ENCODE results near the gene SUCLG2. TPM values are rescaled to one million over a fixed set of nuclear protein-coding genes. Genes with fewer than 3 reads are reported as not detected.

The SUCLG2 gene
- total and polyA plus RNA-seq, 2 of the 4 experiments (the other 2 are of a cell fraction): 26.8 to 34.6 TPM

DNA sequence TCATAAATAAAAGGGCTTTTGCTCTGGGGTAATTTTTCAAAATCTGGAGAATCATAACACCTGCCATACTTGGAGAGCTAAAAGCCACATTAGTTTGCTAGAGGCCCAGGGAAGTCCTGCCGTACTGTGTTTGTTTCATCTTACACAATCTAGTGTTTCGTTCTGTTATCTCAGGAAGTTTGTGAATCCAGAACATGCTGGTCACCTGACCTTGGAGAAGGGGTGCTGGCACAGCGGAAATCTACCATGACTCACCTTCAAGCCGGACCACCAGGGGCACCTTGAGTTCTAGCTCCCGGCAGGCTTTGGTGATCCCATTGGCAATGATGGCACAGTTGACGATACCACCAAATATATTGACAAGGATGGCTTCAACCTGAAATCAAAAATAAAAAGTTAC is 253.9 kb downstream of the SUCLG2 start:
- H3K14ac ChIP-seq (replicated peaks; ENCODE audit: low read depth, low read length): no peak overlapping the region
- no peak overlapping the region for H3K18ac ChIP-seq (ENCODE audit: low read depth, low read length)
- H3K27me3 ChIP-seq (ENCODE audit: control insufficient read depth, insufficient read depth, low read length): no peaks in the 10 kb centered on the region
- H2AK9ac ChIP-seq (replicated peaks; ENCODE audit: low read depth, low read length, poor library complexity): no peak overlapping the region
- intact Hi-C loops (cut with micrococcal nuclease): no loop called here
- H2BK5ac ChIP-seq (ENCODE audit: low read depth, low read length, poor library complexity, severe bottlenecking): no peak overlapping the region
- no peak overlapping the region for H2BK15ac ChIP-seq (ENCODE audit: low read depth, low read length)
- H2BK20ac ChIP-seq (ENCODE audit: low read depth, low read length): no peak overlapping the region
- H3K56ac ChIP-seq (ENCODE audit: extremely low read depth, insufficient read depth, low read length): no peak overlapping the region
- no peak overlapping the region for H4K91ac ChIP-seq (ENCODE audit: insufficient read depth, low read depth, low read length)
- ATAC-seq (ENCODE audit: low read depth) (no peak), DNase-seq (no peak)
- CTCF ChIA-PET: no interaction called here
- dilution Hi-C loops (cut with HindIII; ENCODE audit: low sequenced_read_pairs, unreplicated experiment): no loop called here
- H3K9me3 ChIP-seq (ENCODE audit: control insufficient read depth, insufficient read depth, low read length): no peaks in the 10 kb centered on the region
- no peak overlapping the region for H3K27ac ChIP-seq (ENCODE audit: insufficient read depth, low read length)
- no peak overlapping the region for H3K9ac ChIP-seq (ENCODE audit: low read depth, low read length)
- H3K4ac ChIP-seq (ENCODE audit: low read depth, low read length): no peak overlapping the region
- no peak overlapping the region for H4K8ac ChIP-seq (ENCODE audit: low read depth in 2 of 2, low read length in 2 of 2)
- WGBS, 2 experiments (ENCODE audit: extremely low coverage in 2 of 2, insufficient read length in 1 of 2): 100% methylated on average over 1 of the region's 6 CpGs; no CpG with 5 or more reads in 1 of the 2 experiments
- H3K4me2 ChIP-seq (ENCODE audit: low read depth, low read length): no peak overlapping the region
- no peak overlapping the region for H2AK5ac ChIP-seq (ENCODE audit: low read depth, low read length)
- H2BK120ac ChIP-seq (ENCODE audit: low read depth, low read length): no peak overlapping the region
- H3K79me1 ChIP-seq (ENCODE audit: low read depth in 1 of 2, low read length in 2 of 2): no peaks in the 10 kb centered on the region; a peak in 1 of 4 replicates
- peaks cover 4% of the 10 kb centered on the region; the same call in 1 of the 2 replicates for H3K36me3 ChIP-seq (ENCODE audit: control insufficient read depth, insufficient read depth, low read length)
- H3K4me3 ChIP-seq (ENCODE audit: insufficient read depth, low read depth, low read length): no peak overlapping the region
- H2AFZ ChIP-seq (replicated peaks; ENCODE audit: low read length, poor library complexity): no peak overlapping the region
- H4K5ac ChIP-seq (ENCODE audit: low read depth, low read length): no peak overlapping the region
- H3K4me1 ChIP-seq (ENCODE audit: control insufficient read depth, insufficient read depth, low read length): no peaks in the 10 kb centered on the region
- no peaks in the 10 kb centered on the region for H4K20me1 ChIP-seq (ENCODE audit: insufficient read depth, low read length)
- POLR2A ChIA-PET (ENCODE audit: unreplicated experiment): no interaction called here
- in situ Hi-C loops (cut with MboI; ENCODE audit: low sequenced_read_pairs): no loop called here
- H3K9me1 ChIP-seq (ENCODE audit: insufficient read depth, low read length): no peaks in the 10 kb centered on the region; the same call in 1 of the 2 replicates
- H3K23ac ChIP-seq (ENCODE audit: low read depth, low read length): no peak overlapping the region
- no TSS peak for BruUV-seq (replicated peaks)
- no peak for TF ChIP-seq NFE2L2 (IDR thresholded peaks at IDR 0.05; ENCODE audit: low read depth, low read length)
- TF ChIP-seq MAZ (IDR thresholded peaks at IDR 0.05; ENCODE audit: borderline replicate concordance, low read depth, low read length): no peak
- TF ChIP-seq USF2 (IDR thresholded peaks at IDR 0.05; ENCODE audit: low read depth, low read length): no peak
- no peak for TF ChIP-seq POLR2A (IDR thresholded peaks at IDR 0.05; ENCODE audit: low read depth, low read length)
- TF ChIP-seq RFX5 (IDR thresholded peaks at IDR 0.05; ENCODE audit: low read depth, low read length): no peak
- no peak for TF ChIP-seq RCOR1 (IDR thresholded peaks at IDR 0.05; ENCODE audit: insufficient replicate concordance, low read length)
- no peak for TF ChIP-seq RAD21 (IDR thresholded peaks at IDR 0.05; ENCODE audit: low read length)
- no peak for TF ChIP-seq BHLHE40 (IDR thresholded peaks at IDR 0.05; ENCODE audit: low read depth, low read length)
- TF ChIP-seq SMC3 (IDR thresholded peaks at IDR 0.05; ENCODE audit: low read depth, low read length): no peak
- no peak for TF ChIP-seq MXI1 (IDR thresholded peaks at IDR 0.05; ENCODE audit: borderline replicate concordance, low read depth, low read length)
- TF ChIP-seq, protein P1, sequence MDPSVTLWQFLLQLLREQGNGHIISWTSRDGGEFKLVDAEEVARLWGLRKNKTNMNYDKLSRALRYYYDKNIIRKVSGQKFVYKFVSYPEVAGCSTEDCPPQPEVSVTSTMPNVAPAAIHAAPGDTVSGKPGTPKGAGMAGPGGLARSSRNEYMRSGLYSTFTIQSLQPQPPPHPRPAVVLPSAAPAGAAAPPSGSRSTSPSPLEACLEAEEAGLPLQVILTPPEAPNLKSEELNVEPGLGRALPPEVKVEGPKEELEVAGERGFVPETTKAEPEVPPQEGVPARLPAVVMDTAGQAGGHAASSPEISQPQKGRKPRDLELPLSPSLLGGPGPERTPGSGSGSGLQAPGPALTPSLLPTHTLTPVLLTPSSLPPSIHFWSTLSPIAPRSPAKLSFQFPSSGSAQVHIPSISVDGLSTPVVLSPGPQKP (IDR thresholded peaks at IDR 0.05; ENCODE audit: borderline replicate concordance, low read depth, low read length): no peak
- no peak for TF ChIP-seq MAFK (IDR thresholded peaks at IDR 0.05; ENCODE audit: low read depth, low read length)
- TF ChIP-seq CTCF (conservative IDR thresholded peaks at IDR 0.05; ENCODE audit: low read depth, low read length): no peak
- TF ChIP-seq CEBPB (IDR thresholded peaks at IDR 0.05; ENCODE audit: low read depth, low read length): no peak
- no peak for TF ChIP-seq FOS (IDR thresholded peaks at IDR 0.05; ENCODE audit: low read depth, low read length)
- TF ChIP-seq CHD1 (IDR thresholded peaks at IDR 0.05; ENCODE audit: low read depth, low read length): no peak

Measured in IMR-90 (cell line).